A673 (cell line): ENCODE measurements around the gene ATP10A. TPM values are rescaled to one million over a fixed set of nuclear protein-coding genes. Genes with fewer than 3 reads are reported as not detected.

Experiments
- BruUV-seq: library from RNA; stranded (reverse); fragments of 400-500 nt; replicated peaks from 2 replicates; lab custom pipeline; 2021; lab: Mats Ljungman, UMichigan
- CTCF ChIA-PET: fragments of 300-600 bp; sonication (Branson Sonifier 250); formaldehyde crosslinking; loops from one replicate; lab custom pipeline; 2022; ENCODE audit warnings: antibody characterized with exemption; lab: Charles Lee
- POLR2A ChIA-PET: fragments of 300-600 bp; sonication (Branson Sonifier 250); formaldehyde crosslinking; loops from one replicate; lab custom pipeline; 2022; ENCODE audit warnings: antibody characterized with exemption; ENCODE audit not compliant: low non-redundant PET; lab: Charles Lee
- DNase-seq: peaks from one replicate; pipeline ENCODE4 v3.0.0-alpha.2; 2015; ENCODE audit warnings: low spot score
- H3K27ac ChIP-seq: fragments of 200-600 bp; sonication (generic); 2 replicates; pipeline ENCODE4 v1.5.1; 2016; ENCODE audit warnings: mixed run types, low read depth, mild to moderate bottlenecking, mixed read lengths, antibody characterized with exemption, low read length; ENCODE audit not compliant: poor library complexity, severe bottlenecking
- H3K27me3 ChIP-seq: fragments of 200-600 bp; sonication (generic); replicated peaks from 2 replicates; pipeline ENCODE4 v1.6.1; 2017; ENCODE audit warnings: mixed run types, low read depth, mild to moderate bottlenecking, mixed read lengths, antibody characterized with exemption, low read length; ENCODE audit not compliant: insufficient read depth, poor library complexity
- H3K36me3 ChIP-seq: fragments of 200-600 bp; sonication (generic); 2 replicates; pipeline ENCODE4 v1.6.1; 2016; ENCODE audit warnings: mixed run types, mild to moderate bottlenecking, mixed read lengths, antibody characterized with exemption, low read length; ENCODE audit not compliant: insufficient read depth, poor library complexity, severe bottlenecking
- H3K4me1 ChIP-seq: fragments of 200-600 bp; sonication (generic); 2 replicates; pipeline ENCODE4 v1.6.1; 2017; ENCODE audit warnings: mixed run types, mild to moderate bottlenecking, mixed read lengths, antibody characterized with exemption, low read length; ENCODE audit not compliant: insufficient read depth, poor library complexity, severe bottlenecking
- H3K4me3 ChIP-seq: fragments of 200-600 bp; sonication (generic); 2 replicates; pipeline ENCODE4 v1.5.1; 2016; ENCODE audit warnings: low read depth, mixed run types, mild to moderate bottlenecking, mixed read lengths, low read length; ENCODE audit not compliant: poor library complexity, severe bottlenecking
- H3K9me3 ChIP-seq: fragments of 200-600 bp; sonication (generic); 2 replicates; pipeline ENCODE4 v1.6.1; 2016; ENCODE audit warnings: mixed run types, low read depth, mild to moderate bottlenecking, mixed read lengths, antibody characterized with exemption, low read length; ENCODE audit not compliant: poor library complexity, severe bottlenecking
- EZH2 ChIP-seq: fragments of 200-600 bp; sonication (generic); IDR thresholded peaks from 2 replicates; pipeline ENCODE4 v1.6.1; 2017; ENCODE audit warnings: borderline replicate concordance, low read depth, mild to moderate bottlenecking, mixed read lengths, antibody characterized with exemption, low read length; ENCODE audit not compliant: poor library complexity, severe bottlenecking
- intact Hi-C: fragments of 100-400 bp; cut with micrococcal nuclease; formaldehyde crosslinking; loops from one replicate; pipeline ENCODE4 v1.10.0; 2022; ENCODE audit not compliant: unreplicated experiment
- total RNA-seq: library from RNA; stranded (reverse); gene quantifications from 2 replicates; pipeline ENCODE4 v1.2.3, GENCODE V29; 2021
- TF ChIP-seq, protein P1 (sequence below): fragments of 300-800, 200-600 bp; sonication (generic); conservative IDR thresholded peaks from 2 replicates; pipeline ENCODE4 v1.5.1; 2017; ENCODE audit warnings: low read depth, mild to moderate bottlenecking, antibody characterized with exemption, low read length, moderate library complexity, mixed read lengths

The ATP10A gene
- total RNA-seq, 1 experiment from 2014 or later, result not detected

DNA sequence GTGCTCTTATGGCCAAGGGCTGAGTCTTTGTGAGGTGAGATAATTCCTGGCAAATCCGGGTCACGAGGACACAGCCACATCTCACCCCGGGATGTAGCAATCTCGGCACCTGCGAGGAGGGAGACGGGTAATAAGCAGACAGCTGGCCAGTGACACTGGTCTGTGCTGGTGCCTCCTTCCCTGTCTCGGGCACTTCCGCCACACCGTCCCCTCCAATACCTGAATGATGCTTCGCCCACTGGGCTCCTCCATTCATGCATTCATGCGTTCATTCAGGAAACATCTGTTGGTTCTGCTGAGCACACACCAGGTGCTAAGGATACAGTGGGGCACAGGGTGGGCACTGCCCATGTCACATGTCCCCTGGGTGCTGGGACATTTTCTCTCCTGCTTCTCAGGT is 60.1 kb downstream of the ATP10A start:
- peaks cover 20% of the 10 kb centered on the region for H3K9me3 ChIP-seq
- no peak overlapping the region for H3K4me3 ChIP-seq
- no peaks in the 10 kb centered on the region for H3K4me1 ChIP-seq
- intact Hi-C loops, result no loop called here
- no peak for DNase-seq
- POLR2A ChIA-PET, result no interaction called here
- BruUV-seq, result no TSS peak
- no peaks in the 10 kb centered on the region for H3K27me3 ChIP-seq
- no peaks in the 10 kb centered on the region for H3K36me3 ChIP-seq
- H3K27ac ChIP-seq, result no peak overlapping the region
- TF ChIP-seq, protein P1, sequence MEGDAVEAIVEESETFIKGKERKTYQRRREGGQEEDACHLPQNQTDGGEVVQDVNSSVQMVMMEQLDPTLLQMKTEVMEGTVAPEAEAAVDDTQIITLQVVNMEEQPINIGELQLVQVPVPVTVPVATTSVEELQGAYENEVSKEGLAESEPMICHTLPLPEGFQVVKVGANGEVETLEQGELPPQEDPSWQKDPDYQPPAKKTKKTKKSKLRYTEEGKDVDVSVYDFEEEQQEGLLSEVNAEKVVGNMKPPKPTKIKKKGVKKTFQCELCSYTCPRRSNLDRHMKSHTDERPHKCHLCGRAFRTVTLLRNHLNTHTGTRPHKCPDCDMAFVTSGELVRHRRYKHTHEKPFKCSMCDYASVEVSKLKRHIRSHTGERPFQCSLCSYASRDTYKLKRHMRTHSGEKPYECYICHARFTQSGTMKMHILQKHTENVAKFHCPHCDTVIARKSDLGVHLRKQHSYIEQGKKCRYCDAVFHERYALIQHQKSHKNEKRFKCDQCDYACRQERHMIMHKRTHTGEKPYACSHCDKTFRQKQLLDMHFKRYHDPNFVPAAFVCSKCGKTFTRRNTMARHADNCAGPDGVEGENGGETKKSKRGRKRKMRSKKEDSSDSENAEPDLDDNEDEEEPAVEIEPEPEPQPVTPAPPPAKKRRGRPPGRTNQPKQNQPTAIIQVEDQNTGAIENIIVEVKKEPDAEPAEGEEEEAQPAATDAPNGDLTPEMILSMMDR, result no peak
- no peak for TF ChIP-seq EZH2
- CTCF ChIA-PET, result no interaction called here

DNA sequence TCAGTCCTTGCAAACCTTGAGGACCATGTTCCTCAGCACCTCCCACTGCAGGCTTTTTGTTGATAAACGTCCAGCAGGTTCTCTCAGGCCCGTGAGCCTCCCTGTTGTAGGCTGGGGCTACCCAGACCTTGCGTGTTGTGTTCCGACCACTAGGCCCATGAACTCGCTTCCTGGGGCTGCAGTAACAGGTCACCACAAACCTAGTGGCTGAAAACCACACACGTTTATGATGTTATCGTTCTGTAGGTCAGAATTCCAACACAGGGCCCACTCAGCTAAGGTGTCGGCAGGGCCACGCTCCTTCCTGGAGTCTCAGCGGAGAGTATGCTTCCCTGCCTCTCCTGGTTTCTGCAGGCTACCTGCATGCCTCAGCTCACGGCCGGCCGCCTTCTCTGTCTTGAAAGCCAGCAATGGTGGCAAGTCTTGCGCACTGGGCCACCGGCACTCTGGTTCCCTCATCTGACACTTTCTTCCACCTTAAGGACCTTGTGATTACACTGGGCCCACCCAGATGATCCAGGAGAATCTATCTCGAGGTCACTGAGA is 60.8 kb downstream of the ATP10A start:
- Histone ChIP-seq H3K9me3 (peaks cover 20% of the 10 kb centered on the region), H3K4me3 (no peak overlapping the region), H3K4me1 (no peaks in the 10 kb centered on the region), H3K27ac (no peak overlapping the region), H3K27me3 (no peaks in the 10 kb centered on the region), H3K36me3 (no peaks in the 10 kb centered on the region)
- POLR2A ChIA-PET, result no interaction called here
- TF ChIP-seq, protein P1, result no peak
- no peak for TF ChIP-seq EZH2
- CTCF ChIA-PET, result no interaction called here
- no peak for DNase-seq
- intact Hi-C loops, result no loop called here
- no TSS peak for BruUV-seq

DNA sequence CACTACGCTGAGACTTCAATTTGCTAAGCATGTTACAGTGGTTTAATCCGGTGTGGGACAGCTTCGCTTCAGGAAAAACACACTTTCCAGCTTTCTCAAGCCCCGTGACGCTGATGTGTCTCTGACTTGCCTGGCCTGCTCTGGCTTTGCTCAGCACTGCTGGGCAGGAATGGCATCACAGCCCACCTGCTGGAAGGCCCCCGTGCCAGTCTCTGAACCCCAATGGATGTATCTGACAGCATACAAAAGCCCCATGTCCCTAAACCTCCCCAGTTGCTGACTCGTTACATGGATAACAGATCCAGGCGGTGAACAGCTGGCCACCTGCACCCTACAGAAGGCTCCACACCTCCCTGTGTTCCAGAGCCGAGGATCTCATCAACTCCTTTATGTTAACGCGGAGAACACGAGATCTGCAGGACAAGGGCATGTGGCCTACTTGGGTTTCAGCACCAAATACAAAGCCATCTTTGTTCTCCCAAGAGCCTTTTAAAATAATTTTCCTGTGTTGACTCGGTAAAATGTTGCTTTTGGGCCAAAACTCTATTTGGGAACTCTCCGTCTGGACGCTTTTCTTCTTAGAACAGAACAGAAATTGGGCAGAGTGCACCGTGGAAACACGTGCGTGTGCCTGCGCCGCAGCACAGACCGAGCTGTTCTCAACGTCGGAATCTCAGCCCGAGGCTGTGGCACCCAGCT is 61.4 kb downstream of the ATP10A start:
- Histone ChIP-seq H3K36me3 (no peaks in the 10 kb centered on the region), H3K4me1 (no peaks in the 10 kb centered on the region), H3K27me3 (no peaks in the 10 kb centered on the region), H3K9me3 (peaks cover 20% of the 10 kb centered on the region), H3K27ac (no peak overlapping the region), H3K4me3 (no peak overlapping the region)
- no TSS peak for BruUV-seq
- intact Hi-C loops, result no loop called here
- DNase-seq, result no peak
- ChIA-PET POLR2A (no interaction called here), CTCF (no interaction called here)
- no peak for TF ChIP-seq EZH2
- TF ChIP-seq, protein P1, result no peak
